ENCODE data around the gene ODR4. TPM values are rescaled to one million over a fixed set of nuclear protein-coding genes. Genes with fewer than 3 reads are reported as not detected.
A peak's percentile ranks its signal among the peaks of the same experiment; 100 is the strongest.
"Not testable (repeated sequence)": the region's sequence is repeated elsewhere in the genome, so short reads cannot be mapped to it uniquely, and the experiment has no call there.

Gene ODR4
- total RNA-seq, 1 experiment from 2014 or later = 14.5 TPM

GRCh38 chr1:186461014-186461413, 85.4 kb downstream of the ODR4 start, which contains the start of gene PDC:
Gene PDC (minus strand): TSS chr1:186461114. CDS start chr1:186449459, 11,655 bp downstream.
- Mint-ChIP-seq H3K27me3 (ENCODE audit: low read depth) (no peaks in the 10 kb centered on the region), H3K9me3 (no peaks in the 10 kb centered on the region), H3K36me3 (no peaks in the 10 kb centered on the region), H3K27ac (no peak within 1 kb of the TSS), H3K4me3 (no peak within 1 kb of the TSS), H3K4me1 (peaks cover 10% of the 10 kb centered on the region)
- CTCF ChIA-PET = no interaction called here
- ATAC-seq (no peak), DNase-seq (ENCODE audit: low spot score) (no peak)
- POLR2A ChIA-PET = no interaction called here
- TF ChIP-seq NFYB (CRISPR knock-in tag; conservative IDR thresholded peaks at IDR 0.05; ENCODE audit: low read depth) = no peak

GRCh38 chr1:186463511-186463910, 87.9 kb downstream of the ODR4 start:
- Mint-ChIP-seq H3K9me3 (no peaks in the 10 kb centered on the region), H3K4me3 (no peak overlapping the region), H3K36me3 (no peaks in the 10 kb centered on the region), H3K27ac (0 out of 2 replicates have a peak overlapping the region, but pooled peaks have one; percentile 27), H3K27me3 (ENCODE audit: low read depth) (no peaks in the 10 kb centered on the region), H3K4me1 (peaks cover 10% of the 10 kb centered on the region)
- POLR2A ChIA-PET = no interaction called here
- TF ChIP-seq MYBL2 (CRISPR knock-in tag; IDR thresholded peaks at IDR 0.05) = no peak
- TF ChIP-seq ZNF219 (CRISPR knock-in tag; IDR thresholded peaks at IDR 0.05; ENCODE audit: borderline replicate concordance) = no peak
- no peak for TF ChIP-seq ARID4B (CRISPR knock-in tag; IDR thresholded peaks at IDR 0.05; ENCODE audit: borderline replicate concordance)
- no peak for TF ChIP-seq PRDM15 (CRISPR knock-in tag; IDR thresholded peaks at IDR 0.05)
- no peak for TF ChIP-seq NFYB (CRISPR knock-in tag; conservative IDR thresholded peaks at IDR 0.05; ENCODE audit: low read depth)
- no peak for TF ChIP-seq KAT7 (CRISPR knock-in tag; IDR thresholded peaks at IDR 0.05; ENCODE audit: borderline replicate concordance)
- TF ChIP-seq ZNF121 (CRISPR knock-in tag; IDR thresholded peaks at IDR 0.05) = no peak
- no peak for TF ChIP-seq HMGA2 (CRISPR knock-in tag; IDR thresholded peaks at IDR 0.05)
- no peak for TF ChIP-seq RELA (CRISPR knock-in tag; IDR thresholded peaks at IDR 0.05; ENCODE audit: borderline replicate concordance)
- TF ChIP-seq GRHL2 (CRISPR knock-in tag; IDR thresholded peaks at IDR 0.05; ENCODE audit: insufficient replicate concordance, severe bottlenecking) = no peak
- no peak for TF ChIP-seq SOX15 (CRISPR knock-in tag; IDR thresholded peaks at IDR 0.05)
- TF ChIP-seq MAX (CRISPR knock-in tag; IDR thresholded peaks at IDR 0.05) = no peak
- ATAC-seq = peak; percentile 96
- peak; percentile 32 for DNase-seq (ENCODE audit: low spot score)
- CTCF ChIA-PET = interaction anchor here (1.1 kb wide), 1 partner anchor 19 kb away, joined by 3 read pairs; no protein-coding TSS in a partner anchor

GRCh38 chr1:186463926-186464325, 88.3 kb downstream of the ODR4 start:
- no peaks in the 10 kb centered on the region for H3K9me3 Mint-ChIP-seq
- DNase-seq (ENCODE audit: low spot score) (no peak), ATAC-seq (no peak)
- CTCF ChIA-PET = interaction anchor here (1.1 kb wide), 1 partner anchor 19 kb away, joined by 3 read pairs; no protein-coding TSS in a partner anchor
- no peaks in the 10 kb centered on the region for H3K27me3 Mint-ChIP-seq (ENCODE audit: low read depth)
- TF ChIP-seq AR (CRISPR knock-in tag; IDR thresholded peaks at IDR 0.05) = no peak
- no peak for TF ChIP-seq CBFB (CRISPR knock-in tag; IDR thresholded peaks at IDR 0.05; ENCODE audit: low read depth)
- no peak for TF ChIP-seq MXD4 (CRISPR knock-in tag; IDR thresholded peaks at IDR 0.05; ENCODE audit: borderline replicate concordance)
- TF ChIP-seq TP53 (CRISPR knock-in tag; IDR thresholded peaks at IDR 0.05) = no peak
- no peak for TF ChIP-seq ZMAT4 (CRISPR knock-in tag; IDR thresholded peaks at IDR 0.05)
- TF ChIP-seq ZNF232 (CRISPR knock-in tag; IDR thresholded peaks at IDR 0.05) = no peak
- no peaks in the 10 kb centered on the region for H3K36me3 Mint-ChIP-seq
- POLR2A ChIA-PET = no interaction called here
- H3K4me3 Mint-ChIP-seq = no peak overlapping the region
- peaks cover 10% of the 10 kb centered on the region for H3K4me1 Mint-ChIP-seq
- H3K27ac Mint-ChIP-seq = no peak overlapping the region

GRCh38 chr1:186465491-186465890, 89.9 kb downstream of the ODR4 start:
- POLR2A ChIA-PET; H3K27ac Mint-ChIP-seq; H3K4me3 Mint-ChIP-seq; ATAC-seq; DNase-seq (ENCODE audit: low spot score); H3K27me3 Mint-ChIP-seq (ENCODE audit: low read depth); H3K36me3 Mint-ChIP-seq; CTCF ChIA-PET; H3K9me3 Mint-ChIP-seq: not testable (repeated sequence)
- H3K4me1 Mint-ChIP-seq = peaks cover 10% of the 10 kb centered on the region
